Tibial nerve (tissue), 4 donors: Measurements from ENCODE around the gene TEX19. TPM values are rescaled to one million over a fixed set of nuclear protein-coding genes. Genes with fewer than 3 reads are reported as not detected.

Experiments used
- DNase-seq, 2 donors: peaks; one replicate each; pipeline ENCODE4 v3.0.0-alpha.2; 2019; ENCODE audit warnings: low spot score in 2 of 2
- H3K27ac ChIP-seq, 4 donors: fragments of 200-600 bp; sonication (generic) in 3 of 4; one replicate each; pipeline ENCODE4 v1.5.1; 2017 to 2019; ENCODE audit warnings: mild to moderate bottlenecking in 1 of 4
- H3K27me3 ChIP-seq, 2 donors: fragments of 200-600 bp; sonication (generic) in 1 of 2; one replicate each; pipeline versions ENCODE4 v1.5.1 to v1.6.0; 2017 to 2019
- H3K36me3 ChIP-seq, 3 donors: fragments of 200-600 bp; sonication (generic); one replicate each; pipeline ENCODE4 v1.5.1; 2018 to 2019
- H3K4me1 ChIP-seq, 4 donors: fragments of 200-600 bp; sonication (generic) in 3 of 4; one replicate each; pipeline ENCODE4 v1.5.1; 2017 to 2019
- H3K4me3 ChIP-seq, 4 donors: fragments of 200-600 bp; sonication (generic) in 3 of 4; one replicate each; pipeline ENCODE4 v1.5.1; 2017 to 2019; ENCODE audit warnings: mild to moderate bottlenecking in 1 of 4, moderate library complexity in 1 of 4
- H3K9me3 ChIP-seq, 4 donors: fragments of 200-600 bp; sonication (generic) in 3 of 4; one replicate each; pipeline ENCODE4 v1.5.1; 2017 to 2019
- EP300 ChIP-seq, 2 donors: sonication (generic); formaldehyde crosslinking; IDR thresholded peaks; one replicate each; pipeline ENCODE4 v1.6.1; 2017; ENCODE audit warnings: antibody characterized with exemption in 2 of 2, mild to moderate bottlenecking in 1 of 2
- POLR2A ChIP-seq, 2 donors: fragments of 450-650 bp; IDR thresholded peaks; one replicate each; pipeline ENCODE4 v1.6.1; 2017; ENCODE audit warnings: antibody characterized with exemption in 2 of 2, mild to moderate bottlenecking in 2 of 2, moderate library complexity in 2 of 2
- WGBS, 2 donors: methylation state at CpG; one replicate each; pipeline ENCODE4 v1.1.5; 2018; 5-methylcytosine and 5-hydroxymethylcytosine counted together
- total RNA-seq, 4 donors: library from RNA; depleted of rRNA; stranded (reverse); fragments of >200 nt; gene quantifications; one replicate each; pipeline ENCODE4 v1.1.0, GENCODE V29; 2016
- TF ChIP-seq, protein P1 (sequence below), 5 experiments: fragments of 200-600 bp in 3 of 5; fragments of 450-650 bp in 2 of 5; sonication (generic) in 3 of 5; IDR thresholded peaks; one replicate each; pipeline ENCODE4 v1.5.1; 2016 to 2019; ENCODE audit warnings: antibody characterized with exemption in 5 of 5, mild to moderate bottlenecking in 3 of 5, moderate library complexity in 2 of 5

TEX19 gene
- total RNA-seq, 4 donors from 2014 or later = not detected

DNA sequence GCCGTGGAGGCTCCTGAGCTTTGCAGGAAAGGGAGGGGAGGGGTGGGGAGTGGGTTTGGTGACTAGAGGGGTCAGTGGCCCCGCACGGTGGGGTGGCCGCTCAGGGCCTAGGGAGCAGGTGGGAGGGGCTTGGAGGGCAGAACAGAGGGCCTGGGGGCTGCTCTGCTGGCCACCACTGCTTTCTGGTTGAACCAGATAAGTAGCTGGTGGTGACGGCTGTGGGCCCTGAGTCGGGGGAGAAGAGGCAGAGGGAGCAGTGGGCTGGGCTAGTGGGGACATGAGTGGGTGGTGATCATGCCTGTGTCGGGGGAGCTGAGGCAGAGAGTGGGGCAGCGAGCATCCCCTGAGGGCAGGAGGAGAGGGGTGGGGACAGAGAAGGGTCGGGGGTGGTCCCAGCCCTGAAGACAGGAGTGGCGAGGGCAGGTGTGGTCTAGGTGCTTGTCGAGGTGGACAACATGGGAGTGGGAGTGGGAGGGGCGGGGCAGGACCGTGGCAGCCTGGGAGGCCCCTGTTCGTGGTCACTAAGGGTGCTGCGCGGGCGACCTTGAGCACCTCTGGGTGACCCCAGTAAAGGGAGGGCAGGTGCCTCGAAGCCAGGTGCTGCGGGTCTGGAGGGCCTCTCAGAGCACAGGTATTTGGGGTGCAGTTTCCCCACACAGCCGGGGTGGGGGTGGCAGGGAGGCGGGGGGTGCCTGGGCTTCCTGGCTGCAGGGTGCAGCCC is 35.4 kb upstream of the TEX19 start:
- 56 to 57% methylated on average over 17 to 21 of the region's 21 CpGs for WGBS, 2 donors
- no peak for DNase-seq
- H3K4me1 ChIP-seq = peaks cover 0 to 12% (median 4%) of the 10 kb centered on the region in 4 donors

DNA sequence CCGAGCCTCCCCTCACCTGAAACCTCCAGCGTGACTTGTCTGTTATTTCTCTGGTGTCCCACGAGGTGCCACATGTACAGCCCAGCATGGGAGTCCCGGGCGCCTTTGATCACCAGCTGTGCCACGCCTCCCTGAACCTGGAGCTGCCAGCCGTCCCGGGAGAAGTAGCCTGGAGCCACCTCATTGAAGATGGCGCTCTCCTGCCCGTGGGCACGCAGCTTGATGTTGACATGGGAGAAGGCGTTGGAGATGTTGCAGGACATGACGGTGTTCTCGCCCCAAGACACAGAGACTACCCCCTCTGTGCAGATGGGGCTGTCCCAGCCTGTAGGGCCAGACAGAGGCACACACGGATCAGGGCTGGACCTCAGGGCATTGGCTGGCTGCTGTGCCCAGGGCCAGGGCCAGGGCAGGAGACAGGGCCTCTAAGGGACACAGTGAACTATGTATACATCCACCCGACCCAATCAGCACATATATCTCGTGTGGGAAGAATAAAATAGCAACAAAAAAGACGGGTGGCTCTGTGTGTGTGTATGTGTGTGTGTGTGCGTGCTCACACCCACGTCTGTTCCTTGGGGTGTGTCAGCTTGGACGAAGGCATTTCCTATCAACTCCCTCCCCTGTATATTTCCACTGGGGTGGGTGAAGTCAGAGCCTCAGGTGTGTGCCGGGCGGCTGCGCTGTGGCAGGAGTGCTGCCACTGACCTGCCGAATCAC is 34.3 kb upstream of the TEX19 start:
- Histone ChIP-seq H3K9me3 (no peaks in the 10 kb centered on the region), H3K27me3 (peaks cover 0 to 42% of the 10 kb centered on the region in 2 donors), H3K27ac (no peak overlapping the region), H3K4me1 (peaks cover 0 to 13% (median 4%) of the 10 kb centered on the region in 4 donors), H3K36me3 (no peaks in the 10 kb centered on the region), H3K4me3 (no peak overlapping the region)
- 50 to 68% methylated on average over 17 to 25 of the region's 25 CpGs for WGBS, 2 donors
- TF ChIP-seq, protein P1, sequence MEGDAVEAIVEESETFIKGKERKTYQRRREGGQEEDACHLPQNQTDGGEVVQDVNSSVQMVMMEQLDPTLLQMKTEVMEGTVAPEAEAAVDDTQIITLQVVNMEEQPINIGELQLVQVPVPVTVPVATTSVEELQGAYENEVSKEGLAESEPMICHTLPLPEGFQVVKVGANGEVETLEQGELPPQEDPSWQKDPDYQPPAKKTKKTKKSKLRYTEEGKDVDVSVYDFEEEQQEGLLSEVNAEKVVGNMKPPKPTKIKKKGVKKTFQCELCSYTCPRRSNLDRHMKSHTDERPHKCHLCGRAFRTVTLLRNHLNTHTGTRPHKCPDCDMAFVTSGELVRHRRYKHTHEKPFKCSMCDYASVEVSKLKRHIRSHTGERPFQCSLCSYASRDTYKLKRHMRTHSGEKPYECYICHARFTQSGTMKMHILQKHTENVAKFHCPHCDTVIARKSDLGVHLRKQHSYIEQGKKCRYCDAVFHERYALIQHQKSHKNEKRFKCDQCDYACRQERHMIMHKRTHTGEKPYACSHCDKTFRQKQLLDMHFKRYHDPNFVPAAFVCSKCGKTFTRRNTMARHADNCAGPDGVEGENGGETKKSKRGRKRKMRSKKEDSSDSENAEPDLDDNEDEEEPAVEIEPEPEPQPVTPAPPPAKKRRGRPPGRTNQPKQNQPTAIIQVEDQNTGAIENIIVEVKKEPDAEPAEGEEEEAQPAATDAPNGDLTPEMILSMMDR (IDR thresholded peaks at IDR 0.05) = no peak
- TF ChIP-seq EP300 (IDR thresholded peaks at IDR 0.05) (no peak), POLR2A (IDR thresholded peaks at IDR 0.05) (no peak)
- no peak for DNase-seq

More for the DNA sequence above, 35.4 kb upstream of the TEX19 start:
- H3K9me3 ChIP-seq = no peaks in the 10 kb centered on the region
- TF ChIP-seq POLR2A (IDR thresholded peaks at IDR 0.05) = no peak
- TF ChIP-seq EP300 (IDR thresholded peaks at IDR 0.05) = no peak
- TF ChIP-seq, protein P1 (IDR thresholded peaks at IDR 0.05) = no peak
- peaks cover 0 to 37% of the 10 kb centered on the region in 2 donors for H3K27me3 ChIP-seq
- H3K27ac ChIP-seq = no peak overlapping the region
- no peaks in the 10 kb centered on the region for H3K36me3 ChIP-seq
- no peak overlapping the region for H3K4me3 ChIP-seq

DNA sequence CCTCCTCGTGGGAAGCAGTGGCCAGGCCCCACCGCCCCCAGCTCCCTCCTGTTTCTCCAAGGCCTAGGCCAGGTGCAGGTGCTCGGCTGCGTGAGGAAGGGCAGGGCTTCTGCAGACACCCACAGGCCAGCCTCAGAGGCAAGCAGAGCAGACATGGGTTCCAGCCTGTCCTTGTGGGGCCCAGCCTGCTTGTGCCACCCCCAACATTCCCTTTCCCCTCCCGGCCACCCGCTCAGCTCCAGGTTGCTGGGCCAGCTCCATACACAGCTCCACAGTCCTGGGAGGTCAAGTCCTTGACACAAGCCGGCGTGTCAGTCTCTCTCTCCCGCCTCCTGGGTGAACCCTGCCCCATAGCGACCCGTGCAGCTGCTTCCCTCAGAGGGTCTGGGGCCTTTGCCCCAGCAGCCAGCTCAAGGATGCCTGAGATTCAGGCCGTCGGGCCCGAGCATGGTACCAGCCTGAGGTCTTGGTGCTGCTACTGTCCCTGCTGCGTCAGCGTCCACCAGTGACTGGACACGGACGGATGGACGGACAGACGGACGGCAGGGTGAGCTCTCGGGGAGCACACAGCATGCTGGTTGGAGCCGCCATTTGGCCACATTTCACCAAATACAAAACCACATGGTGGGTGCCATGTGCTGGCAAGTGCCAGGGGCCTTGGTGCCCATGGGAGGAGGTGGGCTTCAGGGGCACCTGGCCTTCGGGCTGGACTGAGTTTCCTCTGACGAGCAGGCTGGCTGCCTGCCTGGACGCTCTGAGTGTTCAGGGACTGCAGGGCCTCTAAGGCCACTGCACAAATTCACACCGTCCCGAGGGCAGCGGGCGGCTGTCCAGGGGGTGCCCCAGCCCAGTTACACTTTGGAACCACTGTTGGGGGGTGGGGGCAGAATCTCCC is 33.5 kb upstream of the TEX19 start:
- no peak for DNase-seq
- WGBS, 2 donors = 81 to 86% methylated on average over 21 to 30 of the region's 30 CpGs
- TF ChIP-seq, protein P1 (IDR thresholded peaks at IDR 0.05) = no peak
- TF ChIP-seq EP300 (IDR thresholded peaks at IDR 0.05) (no peak), POLR2A (IDR thresholded peaks at IDR 0.05) (no peak)
- H3K27me3 ChIP-seq = peaks cover 0 to 49% of the 10 kb centered on the region in 2 donors
- H3K4me1 ChIP-seq = peaks cover 0 to 21% (median 9%) of the 10 kb centered on the region in 4 donors
- no peak overlapping the region for H3K27ac ChIP-seq
- no peaks in the 10 kb centered on the region for H3K9me3 ChIP-seq
- H3K4me3 ChIP-seq = no peak overlapping the region
- H3K36me3 ChIP-seq = no peaks in the 10 kb centered on the region

DNA sequence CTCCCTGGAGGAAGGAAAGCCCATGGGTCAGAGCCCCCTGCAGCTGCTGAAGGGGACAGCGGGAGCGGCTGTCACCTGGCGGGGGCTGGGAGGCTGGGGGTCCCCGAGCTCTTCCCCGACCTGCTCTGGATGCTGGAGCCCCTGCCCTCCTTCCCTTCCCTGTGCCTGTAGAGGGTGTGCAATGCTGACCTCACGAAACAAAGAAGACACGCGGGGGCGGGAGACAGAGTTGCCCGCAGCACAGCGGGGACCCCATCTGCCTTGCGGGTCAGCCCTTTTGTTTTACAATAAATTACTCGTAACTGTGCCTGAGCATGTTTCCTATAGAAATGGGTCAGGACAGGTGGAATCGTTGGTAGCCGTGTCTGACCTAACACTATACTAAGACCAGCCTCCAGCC is 31.8 kb upstream of the TEX19 start:
- TF ChIP-seq POLR2A (IDR thresholded peaks at IDR 0.05) = no peak
- TF ChIP-seq EP300 (IDR thresholded peaks at IDR 0.05) = no peak
- TF ChIP-seq, protein P1 (IDR thresholded peaks at IDR 0.05) = no peak
- WGBS, 2 donors = 57 to 62% methylated on average over 15 of the region's 15 CpGs
- Histone ChIP-seq H3K27ac (no peak overlapping the region), H3K9me3 (no peaks in the 10 kb centered on the region), H3K36me3 (no peaks in the 10 kb centered on the region), H3K4me3 (no peak overlapping the region), H3K4me1 (peaks cover 0 to 20% (median 7%) of the 10 kb centered on the region in 4 donors), H3K27me3 (peaks cover 0 to 53% of the 10 kb centered on the region in 2 donors)
- DNase-seq = no peak
